ENCODE data around the gene TSPAN14. TPM values are rescaled to one million over a fixed set of nuclear protein-coding genes. Genes with fewer than 3 reads are reported as not detected.

TSPAN14 gene
- total RNA-seq, 4 donors from 2014 or later = 56.1 to 105 (median 83.1) TPM

- TF ChIP-seq, protein P1, sequence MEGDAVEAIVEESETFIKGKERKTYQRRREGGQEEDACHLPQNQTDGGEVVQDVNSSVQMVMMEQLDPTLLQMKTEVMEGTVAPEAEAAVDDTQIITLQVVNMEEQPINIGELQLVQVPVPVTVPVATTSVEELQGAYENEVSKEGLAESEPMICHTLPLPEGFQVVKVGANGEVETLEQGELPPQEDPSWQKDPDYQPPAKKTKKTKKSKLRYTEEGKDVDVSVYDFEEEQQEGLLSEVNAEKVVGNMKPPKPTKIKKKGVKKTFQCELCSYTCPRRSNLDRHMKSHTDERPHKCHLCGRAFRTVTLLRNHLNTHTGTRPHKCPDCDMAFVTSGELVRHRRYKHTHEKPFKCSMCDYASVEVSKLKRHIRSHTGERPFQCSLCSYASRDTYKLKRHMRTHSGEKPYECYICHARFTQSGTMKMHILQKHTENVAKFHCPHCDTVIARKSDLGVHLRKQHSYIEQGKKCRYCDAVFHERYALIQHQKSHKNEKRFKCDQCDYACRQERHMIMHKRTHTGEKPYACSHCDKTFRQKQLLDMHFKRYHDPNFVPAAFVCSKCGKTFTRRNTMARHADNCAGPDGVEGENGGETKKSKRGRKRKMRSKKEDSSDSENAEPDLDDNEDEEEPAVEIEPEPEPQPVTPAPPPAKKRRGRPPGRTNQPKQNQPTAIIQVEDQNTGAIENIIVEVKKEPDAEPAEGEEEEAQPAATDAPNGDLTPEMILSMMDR (IDR thresholded peaks at IDR 0.05; ENCODE audit: low read depth) = no peak
Measured at GRCh38 chr10:80509108-80509402, 54.9 kb downstream of the TSPAN14 start.

GRCh38 chr10:80509403-80510161 is 55.5 kb downstream of the TSPAN14 start:
- TF ChIP-seq, protein P1 (IDR thresholded peaks at IDR 0.05; ENCODE audit: low read depth) = no peak

DNA sequence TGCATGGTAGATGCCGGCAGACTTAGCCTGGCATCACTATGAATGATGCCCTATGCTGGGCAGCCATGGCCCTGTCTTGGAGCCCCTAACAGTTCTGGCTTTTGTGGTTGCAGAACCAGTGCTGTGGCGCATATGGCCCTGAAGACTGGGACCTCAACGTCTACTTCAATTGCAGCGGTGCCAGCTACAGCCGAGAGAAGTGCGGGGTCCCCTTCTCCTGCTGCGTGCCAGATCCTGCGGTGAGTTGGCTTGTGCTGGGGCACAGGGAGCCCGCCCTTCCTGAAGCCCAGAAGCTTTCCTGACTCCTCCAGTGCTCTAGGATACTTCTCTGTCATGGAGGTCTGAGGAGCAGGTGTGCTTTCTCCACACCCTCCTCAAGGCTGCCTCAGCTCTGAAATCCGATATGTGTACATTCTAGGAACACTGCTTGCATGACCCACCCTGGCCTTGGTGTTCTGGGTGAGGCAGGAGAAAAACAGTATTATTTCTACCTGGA is 58.0 kb downstream of the TSPAN14 start:
- TF ChIP-seq, protein P1 (IDR thresholded peaks at IDR 0.05; ENCODE audit: low read depth) = no peak

DNA sequence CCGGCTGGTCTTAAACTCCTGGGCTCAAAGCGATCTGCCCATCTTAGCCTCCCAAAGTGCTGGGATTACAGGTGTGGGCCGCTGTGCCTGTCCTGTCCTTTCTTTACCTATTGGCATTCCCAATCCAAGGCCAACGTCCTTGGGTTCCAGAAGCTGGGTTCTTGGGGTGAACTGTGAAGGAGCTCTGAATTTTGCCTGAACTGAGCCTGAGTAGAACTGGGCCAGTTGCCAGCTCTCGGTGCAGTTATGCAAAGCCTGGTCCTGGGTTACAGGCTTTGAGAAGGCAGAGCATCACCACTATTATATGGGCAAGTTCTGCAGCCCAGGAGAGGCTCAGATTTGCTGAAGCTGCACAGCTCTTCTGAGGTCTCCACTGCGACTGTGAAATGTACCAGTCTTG is 59.0 kb downstream of the TSPAN14 start:
- TF ChIP-seq, protein P1 (IDR thresholded peaks at IDR 0.05; ENCODE audit: low read depth) = no peak

GRCh38 chr10:80515511-80515910 is 61.4 kb downstream of the TSPAN14 start:
- TF ChIP-seq, protein P1 (IDR thresholded peaks at IDR 0.05; ENCODE audit: low read depth) = no peak

DNA sequence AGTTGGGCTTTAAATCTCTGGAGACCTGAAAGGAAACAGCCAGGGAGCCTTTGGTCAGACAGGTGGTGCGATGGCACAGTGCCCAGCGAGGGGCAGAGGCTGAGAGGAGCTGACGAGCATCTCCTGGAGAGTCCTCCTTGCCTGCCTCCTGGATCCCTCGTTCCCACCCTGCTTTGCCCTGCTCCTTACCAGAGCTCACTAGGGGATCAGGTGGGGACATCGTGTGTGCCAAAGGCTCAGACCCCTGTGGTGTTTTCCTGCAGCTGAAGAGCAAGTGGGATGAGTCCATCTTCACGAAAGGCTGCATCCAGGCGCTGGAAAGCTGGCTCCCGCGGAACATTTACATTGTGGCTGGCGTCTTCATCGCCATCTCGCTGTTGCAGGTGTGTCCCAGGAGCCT is 61.8 kb downstream of the TSPAN14 start:
- TF ChIP-seq, protein P1 (IDR thresholded peaks at IDR 0.05; ENCODE audit: low read depth) = no peak

GRCh38 chr10:80516506-80517075 is 62.5 kb downstream of the TSPAN14 start:
- TF ChIP-seq, protein P1 (IDR thresholded peaks at IDR 0.05; ENCODE audit: low read depth) = no peak

All from subcutaneous adipose tissue (tissue), 4 donors.